Endothelial cell (in vitro differentiated cells): Measurements from ENCODE around the gene ASAP2. TPM values are rescaled to one million over a fixed set of nuclear protein-coding genes. Genes with fewer than 3 reads are reported as not detected.

Source experiments
- DNase-seq: peaks from one replicate; pipeline ENCODE4 v3.0.0; 2021; ENCODE audit warnings: low spot score
- H3K27ac Mint-ChIP-seq: one replicate; pipeline ENCODE4 v1.8.0; 2021; ENCODE audit warnings: mixed read lengths, inconsistent platforms; ENCODE audit not compliant: unreplicated experiment
- H3K27me3 Mint-ChIP-seq: one replicate; pipeline ENCODE4 v1.8.0; 2021; ENCODE audit warnings: mild to moderate bottlenecking, moderate library complexity, mixed read lengths, inconsistent platforms; ENCODE audit not compliant: unreplicated experiment
- H3K36me3 Mint-ChIP-seq: one replicate; pipeline ENCODE4 v1.8.0; 2021; ENCODE audit warnings: mild to moderate bottlenecking, low read depth, mixed read lengths, inconsistent platforms; ENCODE audit not compliant: unreplicated experiment
- H3K4me1 Mint-ChIP-seq: one replicate; pipeline ENCODE4 v1.8.0; 2021; ENCODE audit warnings: mild to moderate bottlenecking, mixed read lengths, inconsistent platforms; ENCODE audit not compliant: unreplicated experiment
- H3K4me3 Mint-ChIP-seq: one replicate; pipeline ENCODE4 v1.8.0; 2021; ENCODE audit warnings: mild to moderate bottlenecking, mixed read lengths, inconsistent platforms; ENCODE audit not compliant: unreplicated experiment
- H3K9me3 Mint-ChIP-seq: one replicate; pipeline ENCODE4 v1.8.0; 2021; ENCODE audit warnings: mixed read lengths, inconsistent platforms; ENCODE audit not compliant: unreplicated experiment
- total RNA-seq: library from RNA; stranded (reverse); fragmentation: NEBNext Ultra II Directional; extraction: Animal tissue kit (Norgen Biotek cat#: 25700); gene quantifications from one replicate; pipeline ENCODE4 v1.2.1, GENCODE V29; 2021; ENCODE audit not compliant: unreplicated experiment
- TF ChIP-seq, protein P1 (sequence below): fragments of 200-600 bp; sonication (generic); IDR thresholded peaks from one replicate; pipeline ENCODE4 v1.5.0; 2021; ENCODE audit warnings: antibody characterized with exemption; ENCODE audit not compliant: unreplicated experiment

The ASAP2 gene
- total RNA-seq, 1 donor from 2014 or later = 31.8 TPM

DNA sequence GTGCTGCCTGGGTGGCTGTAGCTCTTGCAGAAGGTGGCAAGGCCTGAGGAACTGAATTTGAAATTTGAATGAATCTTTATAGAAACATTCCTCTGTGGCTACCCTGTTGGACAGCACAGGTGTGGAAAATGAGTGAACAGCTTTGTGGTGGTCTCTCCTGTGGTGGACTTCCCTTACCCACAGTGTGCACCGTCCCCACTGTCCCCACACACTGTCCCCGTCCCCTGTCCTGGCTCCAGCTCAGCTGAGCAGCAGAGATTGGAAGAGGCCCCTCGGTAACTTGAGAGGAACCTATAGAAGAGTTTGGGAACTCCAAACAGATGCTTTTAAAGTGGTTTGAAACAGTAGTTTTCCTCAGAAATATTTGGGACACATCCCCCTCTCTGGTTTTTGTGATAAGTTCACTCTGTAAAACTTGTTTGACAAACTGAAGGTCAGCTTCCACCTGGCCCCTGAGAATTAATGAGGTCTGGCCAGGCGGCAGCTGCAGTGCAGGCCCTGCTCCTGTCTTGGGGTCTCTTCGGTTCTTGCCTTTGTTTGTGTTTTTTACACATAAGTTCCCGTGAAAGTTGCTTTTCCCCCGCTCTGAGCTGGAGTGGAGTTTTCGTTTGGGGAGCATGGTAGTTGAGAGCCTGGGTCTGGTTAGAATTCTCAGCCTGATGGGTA lies 63.2 kb downstream of the ASAP2 start:
- Mint-ChIP-seq H3K27me3 (peaks cover 8% of the 10 kb centered on the region), H3K4me1 (peaks cover 25% of the 10 kb centered on the region), H3K9me3 (no peaks in the 10 kb centered on the region), H3K4me3 (no peak overlapping the region), H3K27ac (no peak overlapping the region), H3K36me3 (peaks cover 8% of the 10 kb centered on the region)
- TF ChIP-seq, protein P1, sequence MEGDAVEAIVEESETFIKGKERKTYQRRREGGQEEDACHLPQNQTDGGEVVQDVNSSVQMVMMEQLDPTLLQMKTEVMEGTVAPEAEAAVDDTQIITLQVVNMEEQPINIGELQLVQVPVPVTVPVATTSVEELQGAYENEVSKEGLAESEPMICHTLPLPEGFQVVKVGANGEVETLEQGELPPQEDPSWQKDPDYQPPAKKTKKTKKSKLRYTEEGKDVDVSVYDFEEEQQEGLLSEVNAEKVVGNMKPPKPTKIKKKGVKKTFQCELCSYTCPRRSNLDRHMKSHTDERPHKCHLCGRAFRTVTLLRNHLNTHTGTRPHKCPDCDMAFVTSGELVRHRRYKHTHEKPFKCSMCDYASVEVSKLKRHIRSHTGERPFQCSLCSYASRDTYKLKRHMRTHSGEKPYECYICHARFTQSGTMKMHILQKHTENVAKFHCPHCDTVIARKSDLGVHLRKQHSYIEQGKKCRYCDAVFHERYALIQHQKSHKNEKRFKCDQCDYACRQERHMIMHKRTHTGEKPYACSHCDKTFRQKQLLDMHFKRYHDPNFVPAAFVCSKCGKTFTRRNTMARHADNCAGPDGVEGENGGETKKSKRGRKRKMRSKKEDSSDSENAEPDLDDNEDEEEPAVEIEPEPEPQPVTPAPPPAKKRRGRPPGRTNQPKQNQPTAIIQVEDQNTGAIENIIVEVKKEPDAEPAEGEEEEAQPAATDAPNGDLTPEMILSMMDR = no peak
- DNase-seq = no peak

DNA sequence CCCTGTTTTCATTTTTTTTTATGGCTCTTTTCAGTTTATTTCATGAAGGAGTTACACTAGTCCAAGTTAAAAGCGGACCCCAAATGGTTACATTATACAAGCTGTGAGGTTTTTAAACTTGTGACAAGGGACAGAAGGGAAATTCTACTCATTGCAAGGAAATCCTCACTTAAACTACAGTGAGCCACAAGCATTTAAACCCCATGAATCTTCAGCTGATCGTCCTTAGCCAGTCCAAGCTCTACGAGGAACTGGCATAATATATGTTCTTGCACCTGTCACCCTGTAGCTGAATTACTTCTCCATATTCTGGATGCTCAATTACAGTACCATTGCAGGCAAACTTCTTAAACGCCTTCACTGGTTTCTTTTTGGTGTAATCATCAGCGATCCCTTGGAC lies 64.5 kb downstream of the ASAP2 start:
- no peak overlapping the region for H3K4me3 Mint-ChIP-seq
- H3K27me3 Mint-ChIP-seq = peaks cover 12% of the 10 kb centered on the region
- H3K4me1 Mint-ChIP-seq = peaks cover 38% of the 10 kb centered on the region
- TF ChIP-seq, protein P1 = no peak
- no peak overlapping the region for H3K27ac Mint-ChIP-seq
- peaks cover 8% of the 10 kb centered on the region for H3K36me3 Mint-ChIP-seq
- no peaks in the 10 kb centered on the region for H3K9me3 Mint-ChIP-seq
- no peak for DNase-seq

DNA sequence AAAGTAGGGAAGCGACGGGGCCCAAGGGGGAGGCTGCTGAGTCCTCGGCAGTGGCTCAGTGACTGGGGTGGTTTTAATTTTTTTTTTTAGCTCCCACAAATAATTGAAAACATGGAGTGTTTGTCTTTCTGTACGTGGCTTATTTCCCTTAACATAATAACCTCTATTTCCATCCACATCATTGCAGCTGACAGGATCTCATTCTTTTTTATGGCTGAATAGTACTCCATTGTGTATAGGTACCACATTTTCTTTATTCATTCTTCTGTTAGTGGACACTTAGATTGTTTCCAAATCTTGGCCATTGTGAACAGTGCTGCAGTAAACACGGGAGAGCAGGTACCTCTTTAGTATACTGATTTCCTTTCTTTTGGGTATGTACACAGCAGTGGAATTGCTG lies 65.1 kb downstream of the ASAP2 start:
- H3K9me3 Mint-ChIP-seq = no peaks in the 10 kb centered on the region
- peaks cover 8% of the 10 kb centered on the region for H3K36me3 Mint-ChIP-seq
- peaks cover 40% of the 10 kb centered on the region for H3K4me1 Mint-ChIP-seq
- no peak for DNase-seq
- H3K4me3 Mint-ChIP-seq = no peak overlapping the region
- peaks cover 10% of the 10 kb centered on the region for H3K27me3 Mint-ChIP-seq
- H3K27ac Mint-ChIP-seq = no peak overlapping the region
- TF ChIP-seq, protein P1 = no peak

DNA sequence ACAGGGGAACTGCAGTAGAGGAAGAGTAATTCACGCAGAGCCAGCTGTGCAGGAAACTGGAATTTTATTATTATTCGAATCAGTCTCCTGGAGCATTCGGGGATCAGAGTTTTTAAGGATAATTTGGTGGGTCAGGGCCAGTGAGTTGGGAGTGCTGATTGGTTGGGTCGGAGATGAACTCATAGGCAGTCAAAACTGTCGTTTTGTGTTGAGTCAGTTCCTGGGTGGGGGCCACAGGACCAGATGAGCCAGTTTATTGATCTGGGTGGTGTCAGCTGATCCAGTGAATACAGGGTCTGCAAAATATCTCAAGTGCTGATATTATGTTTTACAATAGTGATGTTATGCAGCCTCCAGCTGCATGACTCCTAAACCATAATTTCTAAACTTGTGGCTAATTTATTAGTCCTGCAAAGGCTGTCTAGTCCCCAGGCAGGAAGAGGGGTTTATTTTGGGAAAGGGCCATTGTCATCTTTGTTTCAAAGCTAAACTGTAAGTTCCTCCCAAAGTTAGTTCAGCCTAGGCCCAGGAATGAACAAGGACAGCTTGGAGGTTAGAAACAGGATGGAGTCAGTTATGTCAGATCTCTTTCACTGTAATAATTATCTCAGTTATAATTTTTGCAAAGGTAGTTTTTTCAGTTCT lies 67.0 kb downstream of the ASAP2 start:
- Mint-ChIP-seq H3K4me1 (peaks cover 40% of the 10 kb centered on the region), H3K36me3 (peaks cover 8% of the 10 kb centered on the region), H3K9me3 (no peaks in the 10 kb centered on the region), H3K27me3 (peaks cover 8% of the 10 kb centered on the region), H3K27ac (no peak overlapping the region), H3K4me3 (no peak overlapping the region)
- TF ChIP-seq, protein P1 = no peak
- DNase-seq = no peak

DNA sequence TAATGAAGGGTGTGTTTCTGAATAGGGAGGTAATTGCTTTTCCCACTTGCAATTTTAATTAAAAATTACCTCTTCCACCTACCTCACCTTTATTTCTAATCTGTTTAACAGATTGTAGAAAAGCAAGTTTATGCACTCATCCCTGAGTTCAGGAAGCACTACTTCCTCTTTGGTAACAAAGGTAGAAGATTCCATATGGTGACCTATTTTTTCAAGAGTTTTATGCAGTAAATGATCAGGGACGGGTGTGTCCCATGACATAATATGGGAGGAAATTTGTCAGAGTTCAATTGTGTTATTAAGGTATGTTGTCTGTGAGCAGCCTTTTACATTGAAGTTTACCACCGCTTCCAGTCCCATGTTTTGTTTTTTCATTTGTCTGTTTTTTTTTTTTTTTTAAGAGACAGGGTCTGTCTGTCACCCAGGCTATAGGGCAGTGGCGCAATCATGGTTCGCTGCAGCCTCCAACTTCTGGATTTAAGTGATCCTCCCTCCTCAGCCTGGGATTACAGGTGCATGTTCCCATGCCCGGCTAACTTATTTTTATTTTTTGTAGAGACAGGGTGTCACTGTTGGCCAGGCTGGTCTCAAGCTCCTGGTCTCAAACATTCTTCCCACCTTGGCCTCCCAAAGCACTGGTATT lies 68.2 kb downstream of the ASAP2 start:
- peaks cover 8% of the 10 kb centered on the region for H3K36me3 Mint-ChIP-seq
- no peak for DNase-seq
- peaks cover 8% of the 10 kb centered on the region for H3K27me3 Mint-ChIP-seq
- H3K9me3 Mint-ChIP-seq = no peaks in the 10 kb centered on the region
- TF ChIP-seq, protein P1 = no peak
- peaks cover 38% of the 10 kb centered on the region for H3K4me1 Mint-ChIP-seq
- no peak overlapping the region for H3K4me3 Mint-ChIP-seq
- peak overlapping the region; percentile 74 for H3K27ac Mint-ChIP-seq
